Activated CD4-positive, alpha-beta T cell treated with anti-CD3 and anti-CD28 coated beads, Interleukin-2, amount 50 U/mL, for 1 hour (primary cell): ENCODE measurements around the gene DNAJC19.

ENCODE experiments used
- DNase-seq: peaks from one replicate; pipeline ENCODE4 v3.0.0-alpha.2; 2020

The DNAJC19 gene

GRCh38 chr3:180959691-180960090 lies 29.8 kb downstream of the DNAJC19 start:
- DNase-seq, result no peak

DNA sequence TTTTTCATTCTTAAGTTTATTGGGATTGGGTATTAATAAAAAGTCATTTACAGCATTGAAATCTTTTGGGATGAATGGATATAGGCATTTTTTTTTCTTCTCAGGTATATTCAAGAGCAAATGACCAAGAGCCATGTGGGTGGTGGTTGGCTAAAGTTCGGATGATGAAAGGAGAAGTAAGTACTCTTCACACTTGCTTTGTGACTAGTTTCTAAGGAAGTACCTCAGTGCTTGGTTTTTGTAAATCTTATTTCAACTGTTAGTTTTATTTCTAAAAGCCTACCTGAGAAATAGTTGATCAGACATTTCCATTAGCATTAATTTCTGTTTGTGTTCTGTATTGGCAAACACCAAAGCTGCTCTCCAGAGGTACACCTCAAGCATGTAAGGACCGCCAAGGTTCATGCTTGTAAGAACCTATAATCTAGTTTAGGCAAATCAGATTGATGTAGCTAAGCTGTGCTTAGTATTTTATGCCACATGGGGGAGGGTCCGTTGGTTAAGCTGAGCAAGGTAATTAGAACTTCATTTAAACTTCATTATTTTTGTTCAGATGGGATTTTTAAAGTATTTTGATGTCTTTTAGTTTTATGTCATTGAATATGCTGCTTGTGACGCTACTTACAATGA lies 41.7 kb downstream of the DNAJC19 start:
- DNase-seq, result no peak

DNA sequence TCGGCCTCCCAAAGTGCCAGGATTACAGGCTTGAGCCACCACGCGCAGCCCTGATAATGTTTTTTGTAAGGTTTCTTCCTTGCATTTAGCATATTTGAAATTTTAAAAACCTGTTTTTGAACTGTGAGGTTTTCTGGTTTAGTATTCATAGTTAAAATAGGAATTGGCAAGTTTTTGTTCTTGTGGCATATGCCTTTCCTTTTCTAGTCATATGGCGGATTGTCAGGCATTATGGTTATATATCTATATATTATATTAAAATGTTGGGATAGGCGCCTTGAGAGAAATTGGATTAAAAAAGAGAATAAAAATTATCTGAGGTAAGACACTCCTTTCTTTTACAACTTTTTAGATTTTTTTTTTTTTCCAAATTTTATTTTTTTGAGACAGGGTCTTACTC lies 48.7 kb downstream of the DNAJC19 start:
- no peak for DNase-seq

DNA sequence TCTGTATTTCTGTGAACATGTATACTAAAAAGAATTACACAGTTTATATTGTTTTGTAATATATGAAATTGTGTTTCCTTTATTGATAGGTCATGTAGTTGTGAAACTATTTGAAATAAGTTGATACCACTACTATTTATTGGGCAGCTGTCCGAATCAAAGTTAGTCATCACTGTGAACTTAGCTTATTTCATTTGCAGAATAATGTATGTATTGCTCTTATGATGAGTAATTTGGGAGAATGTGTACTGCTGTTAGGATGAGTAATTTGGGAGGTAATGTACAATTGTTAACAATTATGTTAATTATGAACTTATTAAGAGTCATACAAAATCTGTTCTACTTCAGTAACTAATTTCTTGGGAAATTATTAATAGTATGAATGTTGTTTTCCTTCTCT lies 54.9 kb downstream of the DNAJC19 start:
- DNase-seq, result no peak
